ENCODE results near the gene SRXN1.

Gene SRXN1

DNA sequence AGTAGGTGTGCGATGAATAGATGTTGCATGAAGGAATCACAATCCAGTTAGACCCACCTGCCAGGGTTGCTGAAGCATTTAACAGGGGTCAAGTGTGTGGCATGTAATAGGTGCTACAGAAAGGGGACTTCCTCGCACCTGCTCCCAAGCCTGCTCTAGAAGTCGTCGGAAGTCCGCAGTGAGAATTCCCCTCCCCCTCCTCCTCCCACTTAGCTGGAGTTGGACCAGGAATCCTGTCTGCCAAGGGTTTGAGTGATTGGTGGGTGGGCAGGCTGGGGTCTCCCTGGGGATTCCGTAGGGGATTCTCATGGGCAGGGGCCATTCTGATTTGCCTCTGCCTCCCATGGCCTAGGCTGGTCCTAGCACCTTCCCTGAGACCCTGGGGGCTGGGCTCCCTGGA, 12.3 kb upstream of the SRXN1 start:
- H3K4me1 ChIP-seq (ENCODE audit: control insufficient read depth, insufficient read depth, low read length, poor library complexity, severe bottlenecking) = peaks cover 37% of the 10 kb centered on the region
- no peak overlapping the region for H3K4me3 ChIP-seq (ENCODE audit: extremely low read depth, insufficient read depth, low read length, poor library complexity, severe bottlenecking)
- WGBS, 2 experiments (ENCODE audit: insufficient coverage in 2 of 2) = 50 to 60% methylated on average over 2 of the region's 6 CpGs
- no peaks in the 10 kb centered on the region for H3K9me3 ChIP-seq (ENCODE audit: control insufficient read depth, low read length)
- H3K27ac ChIP-seq (ENCODE audit: low read depth, low read length, severe bottlenecking) = no peak overlapping the region
- H3K36me3 ChIP-seq (ENCODE audit: control insufficient read depth, insufficient read depth, low read length) = no peaks in the 10 kb centered on the region

- Histone ChIP-seq H3K4me3 (ENCODE audit: extremely low read depth, insufficient read depth, low read length, poor library complexity, severe bottlenecking) (no peak overlapping the region), H3K4me1 (ENCODE audit: control insufficient read depth, insufficient read depth, low read length, poor library complexity, severe bottlenecking) (peaks cover 38% of the 10 kb centered on the region), H3K9me3 (ENCODE audit: control insufficient read depth, low read length) (no peaks in the 10 kb centered on the region), H3K36me3 (ENCODE audit: control insufficient read depth, insufficient read depth, low read length) (no peaks in the 10 kb centered on the region), H3K27ac (ENCODE audit: low read depth, low read length, severe bottlenecking) (no peak overlapping the region)
- 92% methylated on average over 13 of the region's 13 CpGs for WGBS, 2 experiments (ENCODE audit: insufficient coverage in 2 of 2)
Measured at GRCh38 chr20:664576-664975, 11.6 kb upstream of the SRXN1 start.

DNA sequence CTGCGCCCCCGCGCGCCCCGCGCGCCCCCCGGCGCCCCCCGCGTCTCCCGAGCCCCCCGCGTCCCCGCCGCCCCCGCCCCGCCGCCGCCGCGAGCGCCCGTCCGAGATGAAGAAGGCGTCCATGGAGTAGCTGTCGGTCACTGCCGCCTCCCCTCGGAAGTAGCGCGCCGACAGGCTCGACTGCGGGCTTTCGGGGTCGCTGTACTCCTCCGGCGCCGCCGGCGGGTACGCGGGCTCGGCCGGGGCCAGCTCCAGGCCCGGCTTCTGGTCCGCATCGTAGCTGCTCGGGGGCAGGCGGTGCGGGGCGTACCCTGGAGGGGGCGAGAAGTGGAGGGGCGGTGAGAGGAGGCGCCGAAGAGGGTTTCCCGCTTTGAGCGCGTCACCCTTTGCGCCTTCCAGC, 11.2 kb upstream of the SRXN1 start:
- 92 to 94% methylated on average over 30 to 43 of the region's 60 CpGs for WGBS, 2 experiments (ENCODE audit: insufficient coverage in 2 of 2)
- no peaks in the 10 kb centered on the region for H3K36me3 ChIP-seq (ENCODE audit: control insufficient read depth, insufficient read depth, low read length)
- no peak overlapping the region for H3K4me3 ChIP-seq (ENCODE audit: extremely low read depth, insufficient read depth, low read length, poor library complexity, severe bottlenecking)
- H3K4me1 ChIP-seq (ENCODE audit: control insufficient read depth, insufficient read depth, low read length, poor library complexity, severe bottlenecking) = peaks cover 42% of the 10 kb centered on the region
- H3K9me3 ChIP-seq (ENCODE audit: control insufficient read depth, low read length) = no peaks in the 10 kb centered on the region
- H3K27ac ChIP-seq (ENCODE audit: low read depth, low read length, severe bottlenecking) = no peak overlapping the region

GRCh38 chr20:663315-664090, 10.5 kb upstream of the SRXN1 start:
- Histone ChIP-seq H3K9me3 (ENCODE audit: control insufficient read depth, low read length) (no peaks in the 10 kb centered on the region), H3K27ac (ENCODE audit: low read depth, low read length, severe bottlenecking) (no peak overlapping the region), H3K36me3 (ENCODE audit: control insufficient read depth, insufficient read depth, low read length) (no peaks in the 10 kb centered on the region), H3K4me3 (ENCODE audit: extremely low read depth, insufficient read depth, low read length, poor library complexity, severe bottlenecking) (no peak overlapping the region), H3K4me1 (ENCODE audit: control insufficient read depth, insufficient read depth, low read length, poor library complexity, severe bottlenecking) (peaks cover 49% of the 10 kb centered on the region)
- 92 to 93% methylated on average over 67 to 83 of the region's 84 CpGs for WGBS, 2 experiments (ENCODE audit: insufficient coverage in 2 of 2)

GRCh38 chr20:662277-663192, 9.5 kb upstream of the SRXN1 start:
- Histone ChIP-seq H3K36me3 (ENCODE audit: control insufficient read depth, insufficient read depth, low read length) (no peaks in the 10 kb centered on the region), H3K4me3 (ENCODE audit: extremely low read depth, insufficient read depth, low read length, poor library complexity, severe bottlenecking) (no peak overlapping the region), H3K27ac (ENCODE audit: low read depth, low read length, severe bottlenecking) (no peak overlapping the region), H3K4me1 (ENCODE audit: control insufficient read depth, insufficient read depth, low read length, poor library complexity, severe bottlenecking) (peaks cover 53% of the 10 kb centered on the region), H3K9me3 (ENCODE audit: control insufficient read depth, low read length) (no peaks in the 10 kb centered on the region)
- 64 to 77% methylated on average over 7 to 10 of the region's 16 CpGs for WGBS, 2 experiments (ENCODE audit: insufficient coverage in 2 of 2)

DNA sequence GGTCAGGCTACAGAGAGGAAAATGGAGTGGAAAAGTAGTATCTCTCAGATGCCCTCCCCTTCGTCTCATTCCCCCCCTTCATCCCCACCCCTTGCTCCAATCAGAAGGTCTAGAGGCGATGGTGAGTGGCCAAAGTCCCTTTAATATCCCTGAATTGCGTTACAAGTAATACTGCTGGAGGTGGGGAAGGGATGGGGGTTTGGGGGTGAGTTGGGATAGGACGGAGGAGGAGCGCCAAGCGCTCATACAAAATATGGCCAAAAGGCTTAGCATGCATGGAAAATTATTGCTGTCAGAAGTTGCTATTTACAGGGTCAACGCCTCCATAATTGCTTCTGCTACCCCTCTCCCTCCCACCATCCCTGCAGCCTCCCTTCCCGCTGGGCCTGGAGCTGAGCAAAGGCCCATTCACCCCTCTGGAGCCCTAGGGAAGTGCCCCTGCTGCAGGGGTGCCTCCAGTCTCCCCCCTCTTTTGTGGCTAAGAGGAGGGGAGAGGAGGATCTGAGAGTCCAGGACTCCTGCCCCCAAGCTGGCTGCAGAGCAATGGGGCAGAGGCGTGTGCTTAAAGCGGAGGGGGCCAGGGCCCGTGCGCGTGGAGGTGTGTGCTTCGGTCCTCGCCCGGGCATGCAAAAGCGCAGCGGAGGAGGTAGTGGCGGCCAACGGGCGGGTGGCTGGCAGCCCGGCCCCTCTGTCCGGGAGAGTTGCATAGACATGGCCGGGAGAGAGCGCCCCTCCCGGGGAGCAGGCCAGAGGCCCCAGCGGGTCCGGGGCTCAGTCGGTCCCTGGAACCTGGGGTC, 8.7 kb upstream of the SRXN1 start:
- Histone ChIP-seq H3K4me3 (ENCODE audit: extremely low read depth, insufficient read depth, low read length, poor library complexity, severe bottlenecking) (no peak overlapping the region), H3K4me1 (ENCODE audit: control insufficient read depth, insufficient read depth, low read length, poor library complexity, severe bottlenecking) (peaks cover 47% of the 10 kb centered on the region), H3K27ac (ENCODE audit: low read depth, low read length, severe bottlenecking) (no peak overlapping the region), H3K9me3 (ENCODE audit: control insufficient read depth, low read length) (no peaks in the 10 kb centered on the region), H3K36me3 (ENCODE audit: control insufficient read depth, insufficient read depth, low read length) (no peaks in the 10 kb centered on the region)
- WGBS, 2 experiments (ENCODE audit: insufficient coverage in 2 of 2) = 43 to 49% methylated on average over 23 to 27 of the region's 29 CpGs

DNA sequence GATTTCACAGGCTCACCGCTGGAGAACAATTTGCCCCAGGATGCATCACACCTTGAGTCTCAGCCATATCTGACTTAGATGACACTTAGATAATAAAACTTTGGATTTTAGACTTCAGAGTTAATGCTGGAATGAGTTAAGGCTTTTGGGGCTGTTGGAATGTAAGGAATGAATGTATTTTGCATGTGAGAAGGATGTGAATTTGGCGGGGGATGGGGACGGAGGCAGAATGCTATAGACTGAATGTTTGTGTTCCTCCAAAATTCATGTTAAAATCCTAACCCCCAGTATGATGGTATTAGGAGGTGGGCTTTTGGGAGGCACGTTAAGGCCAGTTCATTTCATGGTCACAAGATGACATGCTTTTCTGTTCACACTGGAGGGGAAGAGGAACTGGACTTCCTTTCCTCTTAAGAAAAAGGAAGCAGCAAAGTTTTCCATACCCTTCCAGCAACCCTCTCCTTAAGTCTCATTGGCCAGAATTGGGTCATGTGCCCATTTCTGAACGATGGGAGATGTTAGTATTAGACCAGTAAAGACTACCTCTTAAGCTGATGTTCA, 5.8 kb upstream of the SRXN1 start:
- 17% methylated on average over 3 of the region's 5 CpGs; no CpG with 5 or more reads in 1 of the 2 experiments for WGBS, 2 experiments (ENCODE audit: insufficient coverage in 2 of 2)
- H3K9me3 ChIP-seq (ENCODE audit: control insufficient read depth, low read length) = no peaks in the 10 kb centered on the region
- H3K27ac ChIP-seq (ENCODE audit: low read depth, low read length, severe bottlenecking) = no peak overlapping the region
- peaks cover 40% of the 10 kb centered on the region for H3K4me1 ChIP-seq (ENCODE audit: control insufficient read depth, insufficient read depth, low read length, poor library complexity, severe bottlenecking)
- no peaks in the 10 kb centered on the region for H3K36me3 ChIP-seq (ENCODE audit: control insufficient read depth, insufficient read depth, low read length)
- no peak overlapping the region for H3K4me3 ChIP-seq (ENCODE audit: extremely low read depth, insufficient read depth, low read length, poor library complexity, severe bottlenecking)

- H3K4me1 ChIP-seq (ENCODE audit: control insufficient read depth, insufficient read depth, low read length, poor library complexity, severe bottlenecking) = peaks cover 45% of the 10 kb centered on the region
- 25 to 34% methylated on average over 2 of the region's 2 CpGs for WGBS, 2 experiments (ENCODE audit: insufficient coverage in 2 of 2)
- H3K9me3 ChIP-seq (ENCODE audit: control insufficient read depth, low read length) = no peaks in the 10 kb centered on the region
- H3K36me3 ChIP-seq (ENCODE audit: control insufficient read depth, insufficient read depth, low read length) = no peaks in the 10 kb centered on the region
- H3K27ac ChIP-seq (ENCODE audit: low read depth, low read length, severe bottlenecking) = no peak overlapping the region
- no peak overlapping the region for H3K4me3 ChIP-seq (ENCODE audit: extremely low read depth, insufficient read depth, low read length, poor library complexity, severe bottlenecking)
Measured at GRCh38 chr20:658202-658601, 5.2 kb upstream of the SRXN1 start.

DNA sequence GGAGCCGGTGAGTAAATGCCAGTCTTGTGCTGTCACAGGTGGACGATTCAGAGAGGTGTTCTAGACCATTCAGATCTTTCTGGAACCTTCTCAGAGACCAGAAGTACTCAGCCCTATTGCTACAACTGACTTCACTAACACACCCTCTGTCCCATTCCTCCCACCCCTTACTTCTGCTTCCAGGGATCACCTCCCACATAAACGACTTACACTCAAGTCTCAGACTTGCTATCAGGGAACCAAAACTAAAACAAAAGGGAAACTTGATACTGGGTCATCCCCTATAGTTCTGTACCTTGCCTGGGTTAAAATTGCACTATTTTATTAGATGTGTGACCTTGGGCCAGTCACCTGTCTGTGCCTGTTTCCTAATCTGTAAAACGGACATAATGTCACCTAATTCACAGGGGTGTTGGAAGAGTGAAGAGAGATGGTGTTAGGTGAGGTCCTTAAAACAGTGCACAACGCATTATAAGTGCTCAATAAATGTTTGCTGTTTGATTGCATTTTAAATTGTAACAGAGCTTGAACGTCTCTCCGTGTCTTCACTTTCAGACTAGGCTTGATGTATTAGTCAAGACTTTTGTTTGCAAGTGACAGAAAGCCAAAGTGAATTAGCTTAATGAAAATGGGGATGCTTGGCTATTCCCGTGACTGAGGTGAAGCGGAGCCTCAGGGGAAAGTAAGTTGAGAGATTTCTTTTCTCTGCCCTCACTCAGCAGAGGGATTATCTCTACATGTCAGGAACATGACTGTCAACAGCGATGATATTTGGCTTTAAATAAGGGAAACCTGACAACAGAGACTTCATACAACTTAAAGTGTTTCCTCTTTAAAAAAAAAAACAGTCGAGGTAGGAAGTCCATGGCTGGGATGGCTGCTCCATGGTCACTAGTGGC, 3.0 kb upstream of the SRXN1 start:
- 89 to 91% methylated on average over 8 to 10 of the region's 11 CpGs for WGBS, 2 experiments (ENCODE audit: insufficient coverage in 2 of 2)
- Histone ChIP-seq H3K27ac (ENCODE audit: low read depth, low read length, severe bottlenecking) (no peak overlapping the region), H3K4me1 (ENCODE audit: control insufficient read depth, insufficient read depth, low read length, poor library complexity, severe bottlenecking) (peaks cover 35% of the 10 kb centered on the region), H3K9me3 (ENCODE audit: control insufficient read depth, low read length) (no peaks in the 10 kb centered on the region), H3K4me3 (ENCODE audit: extremely low read depth, insufficient read depth, low read length, poor library complexity, severe bottlenecking) (no peak overlapping the region), H3K36me3 (ENCODE audit: control insufficient read depth, insufficient read depth, low read length) (no peaks in the 10 kb centered on the region)
